ENCODE data around the gene CCKAR. TPM values are rescaled to one million over a fixed set of nuclear protein-coding genes. Genes with fewer than 3 reads are reported as not detected.
"Not testable (repeated sequence)": the region's sequence is repeated elsewhere in the genome, so short reads cannot be mapped to it uniquely, and the experiment has no call there.

The CCKAR gene
- not detected in 2 replicates for total RNA-seq

- no peak for DNase-seq (ENCODE audit: low read depth in 2 of 2)
Observed at GRCh38 chr4:26490111-26490959, at the start of gene CCKAR. CCKAR (minus strand) TSS chr4:26490484; CDS start chr4:26490267, 217 bp downstream.

- DNase-seq (ENCODE audit: low read depth in 2 of 2), result no peak
Observed at GRCh38 chr4:26533685-26534084, 43.4 kb upstream of the CCKAR start.

- peak; percentile 6 to 28 for DNase-seq (ENCODE audit: low read depth in 2 of 2)
Observed at GRCh38 chr4:26531491-26532116, 41.3 kb upstream of the CCKAR start.

- no peak for DNase-seq (ENCODE audit: low read depth in 2 of 2)
Observed at GRCh38 chr4:26530099-26530498, 39.8 kb upstream of the CCKAR start.

GRCh38 chr4:26529479-26529878 lies 39.2 kb upstream of the CCKAR start:
- DNase-seq (ENCODE audit: low read depth in 2 of 2), result no peak

- DNase-seq (ENCODE audit: low read depth in 2 of 2), result no peak
Observed at GRCh38 chr4:26525771-26526150, 35.5 kb upstream of the CCKAR start.

- no peak for DNase-seq (ENCODE audit: low read depth in 2 of 2)
Observed at GRCh38 chr4:26525136-26525770, 35.0 kb upstream of the CCKAR start.

- DNase-seq (ENCODE audit: low read depth in 2 of 2), result no peak
Observed at GRCh38 chr4:26524011-26524410, 33.7 kb upstream of the CCKAR start.

- DNase-seq (ENCODE audit: low read depth in 2 of 2), result no peak
Observed at GRCh38 chr4:26522478-26522877, 32.2 kb upstream of the CCKAR start.

- no peak for DNase-seq (ENCODE audit: low read depth in 2 of 2)
Observed at GRCh38 chr4:26520728-26521450, 30.6 kb upstream of the CCKAR start.

GRCh38 chr4:26515936-26516335 lies 25.7 kb upstream of the CCKAR start:
- DNase-seq (ENCODE audit: low read depth in 2 of 2), result no peak

- DNase-seq (ENCODE audit: low read depth in 2 of 2), result peak in 1 of 2 donors; percentile 3
Observed at GRCh38 chr4:26510334-26510964, 20.2 kb upstream of the CCKAR start.

- DNase-seq (ENCODE audit: low read depth in 2 of 2), result no peak
Observed at GRCh38 chr4:26509681-26510333, 19.5 kb upstream of the CCKAR start.

GRCh38 chr4:26507286-26507685 lies 17.0 kb upstream of the CCKAR start:
- DNase-seq (ENCODE audit: low read depth in 2 of 2), result no peak

GRCh38 chr4:26503844-26504243 lies 13.6 kb upstream of the CCKAR start:
- no peak for DNase-seq (ENCODE audit: low read depth in 2 of 2)

GRCh38 chr4:26503427-26503826 lies 13.1 kb upstream of the CCKAR start:
- DNase-seq (ENCODE audit: low read depth in 2 of 2), result no peak

- DNase-seq (ENCODE audit: low read depth in 2 of 2), result not testable (repeated sequence)
Observed at GRCh38 chr4:26500565-26500999, 10.3 kb upstream of the CCKAR start.

- DNase-seq (ENCODE audit: low read depth in 2 of 2), result no peak
Observed at GRCh38 chr4:26496207-26496783, 6.0 kb upstream of the CCKAR start.

- no peak for DNase-seq (ENCODE audit: low read depth in 2 of 2)
Observed at GRCh38 chr4:26493461-26493860, 3.2 kb upstream of the CCKAR start.

- no peak for DNase-seq (ENCODE audit: low read depth in 2 of 2)
Observed at GRCh38 chr4:26491449-26492170, 1.3 kb upstream of the CCKAR start.

All from lung microvascular endothelial cell (primary cell).